GM12878 (cell line): ENCODE data around the gene AEN.

ENCODE experiments used
- CBX5 ChIP-seq: sonication (generic); IDR thresholded peaks from 2 replicates; pipeline ENCODE4 v1.6.1; 2016; ENCODE audit warnings: low read depth, moderate library complexity, mild to moderate bottlenecking, inconsistent platforms
- CTCF ChIP-seq, 3 experiments: IDR thresholded peaks in 2 of 3; conservative IDR thresholded peaks in 1 of 3; 2 replicates each; pipeline ENCODE4 v1.5.1; 2011; ENCODE audit warnings: low read depth in 3 of 3, low read length in 3 of 3, mild to moderate bottlenecking in 3 of 3, control low read depth in 2 of 3, moderate library complexity in 2 of 3, inconsistent platforms in 1 of 3, mixed read lengths in 1 of 3; ENCODE audit not compliant: control insufficient read depth in 2 of 3, insufficient read depth in 1 of 3; ENCODE audit errors: extremely low read depth in 1 of 3
- EZH2 ChIP-seq: IDR thresholded peaks from 2 replicates; pipeline ENCODE4 v1.6.1; 2012; ENCODE audit warnings: low read depth, mild to moderate bottlenecking, control low read depth, inconsistent platforms, low read length, borderline replicate concordance; ENCODE audit not compliant: control insufficient read depth
- FOXM1 ChIP-seq: IDR thresholded peaks from 2 replicates; pipeline ENCODE4 v1.6.1; 2012; ENCODE audit warnings: low read depth, mild to moderate bottlenecking, inconsistent platforms, low read length, moderate library complexity
- MEF2A ChIP-seq: IDR thresholded peaks from 2 replicates; pipeline ENCODE4 v1.6.1; 2011; ENCODE audit warnings: low read depth, mild to moderate bottlenecking, low read length, moderate library complexity; ENCODE audit not compliant: insufficient read depth
- MTA2 ChIP-seq: fragments of 450-650 bp; IDR thresholded peaks from 2 replicates; pipeline ENCODE4 v1.6.1; 2016; ENCODE audit warnings: low read depth, mild to moderate bottlenecking, moderate library complexity
- TARDBP ChIP-seq: IDR thresholded peaks from 2 replicates; pipeline ENCODE4 v1.6.1; 2016; ENCODE audit warnings: borderline replicate concordance
- TBL1XR1 ChIP-seq: IDR thresholded peaks from 2 replicates; pipeline ENCODE4 v1.6.1; 2012; ENCODE audit warnings: low read depth, low read length, improper control_type of control experiment
- ZNF274 ChIP-seq: IDR thresholded peaks from one replicate; pipeline ENCODE4 v1.8.0; 2011; ENCODE audit not compliant: insufficient read length, insufficient read depth

GRCh38 chr15:88649286-88649733, 28.2 kb downstream of the AEN start:
- TF ChIP-seq MEF2A (no peak), TARDBP (no peak), CBX5 (no peak), FOXM1 (no peak), TBL1XR1 (no peak), EZH2 (no peak), ZNF274 (no peak), MTA2 (no peak), CTCF (IDR thresholded peaks at IDR 0.05 in 2 of 3, conservative IDR thresholded peaks at IDR 0.05 in 1 of 3; ENCODE audit: control insufficient read depth in 2 of 3, extremely low read depth in 1 of 3, insufficient read depth in 1 of 3, low read depth in 3 of 3, low read length in 3 of 3) (no peak)
